Osteoblast (primary cell): Measurements from ENCODE around the gene RIC3. TPM values are rescaled to one million over a fixed set of nuclear protein-coding genes. Genes with fewer than 3 reads are reported as not detected.

Experiments used
- DNase-seq: peaks from one replicate; pipeline ENCODE4 v3.0.0; 2011; ENCODE audit warnings: low spot score, mixed read lengths; ENCODE audit not compliant: insufficient read length; ENCODE audit errors: missing footprints
- H2AFZ ChIP-seq: 2 replicates; pipeline ENCODE4 v1.6.0; 2011; ENCODE audit warnings: mild to moderate bottlenecking, low read length
- H3K27ac ChIP-seq: 2 replicates; pipeline ENCODE4 v1.5.1; 2011; ENCODE audit warnings: mild to moderate bottlenecking, low read depth, low read length, moderate library complexity
- H3K27me3 ChIP-seq: 2 replicates; pipeline ENCODE4 v1.6.0; 2012; ENCODE audit warnings: mild to moderate bottlenecking, control low read depth, inconsistent platforms, low read length, moderate library complexity; ENCODE audit not compliant: insufficient read depth
- H3K36me3 ChIP-seq: 2 replicates; pipeline ENCODE4 v1.5.1; 2011; ENCODE audit warnings: mild to moderate bottlenecking, low read length, control low read depth, moderate library complexity; ENCODE audit not compliant: insufficient read depth
- H3K4me1 ChIP-seq: 2 replicates; pipeline ENCODE4 v1.5.1; 2011; ENCODE audit warnings: mild to moderate bottlenecking, low read length, control low read depth, moderate library complexity; ENCODE audit not compliant: insufficient read depth
- H3K4me2 ChIP-seq: 2 replicates; pipeline ENCODE4 v1.6.0; 2011; ENCODE audit warnings: mild to moderate bottlenecking, low read length; ENCODE audit not compliant: insufficient read depth
- H3K4me3 ChIP-seq: fragments of 200-600 bp; sonication (generic); 3 replicates; pipeline ENCODE4 v1.5.1; 2012; ENCODE audit warnings: mild to moderate bottlenecking, low read length, inconsistent platforms; ENCODE audit not compliant: insufficient read depth
- H3K79me2 ChIP-seq: 2 replicates; pipeline ENCODE4 v1.6.0; 2012; ENCODE audit warnings: mild to moderate bottlenecking, low read length, control low read depth, inconsistent platforms; ENCODE audit not compliant: insufficient read depth
- H3K9me3 ChIP-seq: 2 replicates; pipeline ENCODE4 v1.5.1; 2011; ENCODE audit warnings: low read depth, low read length, control low read depth
- H4K20me1 ChIP-seq: 2 replicates; pipeline ENCODE4 v1.6.0; 2012; ENCODE audit warnings: mild to moderate bottlenecking, low read length, control low read depth; ENCODE audit not compliant: insufficient read depth
- CTCF ChIP-seq: IDR thresholded peaks from 2 replicates; pipeline ENCODE4 v1.5.1; 2011; ENCODE audit warnings: mild to moderate bottlenecking, low read depth, low read length, moderate library complexity; ENCODE audit errors: extremely low read depth
- total RNA-seq: library from RNA; depleted of rRNA; stranded (reverse); fragments of >200 nt; gene quantifications from 2 replicates; pipeline ENCODE4 v1.2.3, GENCODE V29; 2012

RIC3 gene
- total RNA-seq, 1 donor = not detected

- DNase-seq = peak; percentile 46
- Histone ChIP-seq H3K36me3 (peaks cover 36% of the 10 kb centered on the region), H3K27ac (no peak overlapping the region), H3K27me3 (no peaks in the 10 kb centered on the region), H3K79me2 (no peaks in the 10 kb centered on the region), H3K9me3 (no peaks in the 10 kb centered on the region), H2AFZ (no peak overlapping the region), H4K20me1 (peaks cover 7% of the 10 kb centered on the region), H3K4me2 (no peak overlapping the region), H3K4me3 (no peak overlapping the region), H3K4me1 (peaks cover 17% of the 10 kb centered on the region)
- TF ChIP-seq CTCF = no peak
Observed at GRCh38 chr11:8102296-8102915, 66.4 kb downstream of the RIC3 start.

GRCh38 chr11:8101421-8101820 is 67.4 kb downstream of the RIC3 start:
- Histone ChIP-seq H3K27ac (no peak overlapping the region), H3K4me3 (no peak overlapping the region), H3K4me1 (peaks cover 17% of the 10 kb centered on the region), H4K20me1 (peaks cover 7% of the 10 kb centered on the region), H3K4me2 (no peak overlapping the region), H3K36me3 (peaks cover 44% of the 10 kb centered on the region), H2AFZ (no peak overlapping the region), H3K27me3 (no peaks in the 10 kb centered on the region), H3K79me2 (no peaks in the 10 kb centered on the region), H3K9me3 (no peaks in the 10 kb centered on the region)
- no peak for TF ChIP-seq CTCF
- DNase-seq = no peak

GRCh38 chr11:8100605-8101004 is 68.2 kb downstream of the RIC3 start:
- no peaks in the 10 kb centered on the region for H3K9me3 ChIP-seq
- H3K79me2 ChIP-seq = no peaks in the 10 kb centered on the region
- H3K27ac ChIP-seq = no peak overlapping the region
- H3K4me2 ChIP-seq = no peak overlapping the region
- H3K27me3 ChIP-seq = no peaks in the 10 kb centered on the region
- no peak overlapping the region for H3K4me3 ChIP-seq
- H4K20me1 ChIP-seq = peaks cover 7% of the 10 kb centered on the region
- DNase-seq = no peak
- H3K4me1 ChIP-seq = peaks cover 17% of the 10 kb centered on the region
- H2AFZ ChIP-seq = no peak overlapping the region
- no peak for TF ChIP-seq CTCF
- peaks cover 44% of the 10 kb centered on the region for H3K36me3 ChIP-seq

- H3K9me3 ChIP-seq = no peaks in the 10 kb centered on the region
- H3K36me3 ChIP-seq = peaks cover 44% of the 10 kb centered on the region
- H3K4me1 ChIP-seq = peaks cover 17% of the 10 kb centered on the region
- no peak overlapping the region for H3K27ac ChIP-seq
- no peak overlapping the region for H3K4me3 ChIP-seq
- no peaks in the 10 kb centered on the region for H3K79me2 ChIP-seq
- no peak overlapping the region for H2AFZ ChIP-seq
- H4K20me1 ChIP-seq = peaks cover 7% of the 10 kb centered on the region
- H3K27me3 ChIP-seq = no peaks in the 10 kb centered on the region
- TF ChIP-seq CTCF = no peak
- no peak overlapping the region for H3K4me2 ChIP-seq
- no peak for DNase-seq
Observed at GRCh38 chr11:8100158-8100557, 68.7 kb downstream of the RIC3 start.
